ENCODE measurements around the gene NDST1.

The NDST1 gene

DNA sequence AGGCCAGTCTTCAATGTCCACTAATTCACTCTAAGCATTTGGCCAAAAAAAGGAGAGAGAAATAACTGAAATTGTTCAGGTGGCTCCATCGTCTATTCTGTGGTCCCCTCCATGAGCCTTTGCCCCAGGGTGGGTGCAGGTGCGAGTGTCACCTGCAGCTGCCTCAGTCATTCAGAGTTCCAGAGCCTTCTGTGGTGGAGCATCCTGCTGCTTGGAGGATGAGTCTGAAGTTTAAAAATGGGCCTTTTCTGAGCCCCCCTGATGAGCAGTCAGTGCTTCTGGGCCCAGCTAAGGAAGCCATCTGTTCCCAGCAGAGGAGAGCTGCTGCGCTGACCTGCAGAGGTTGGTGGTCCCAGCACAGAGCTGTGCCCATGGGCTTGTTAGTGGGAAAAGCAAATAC, 48.2 kb downstream of the NDST1 start:
- no peak overlapping the region for H3K4me3 ChIP-seq
- H3K27ac ChIP-seq, result no peak overlapping the region

DNA sequence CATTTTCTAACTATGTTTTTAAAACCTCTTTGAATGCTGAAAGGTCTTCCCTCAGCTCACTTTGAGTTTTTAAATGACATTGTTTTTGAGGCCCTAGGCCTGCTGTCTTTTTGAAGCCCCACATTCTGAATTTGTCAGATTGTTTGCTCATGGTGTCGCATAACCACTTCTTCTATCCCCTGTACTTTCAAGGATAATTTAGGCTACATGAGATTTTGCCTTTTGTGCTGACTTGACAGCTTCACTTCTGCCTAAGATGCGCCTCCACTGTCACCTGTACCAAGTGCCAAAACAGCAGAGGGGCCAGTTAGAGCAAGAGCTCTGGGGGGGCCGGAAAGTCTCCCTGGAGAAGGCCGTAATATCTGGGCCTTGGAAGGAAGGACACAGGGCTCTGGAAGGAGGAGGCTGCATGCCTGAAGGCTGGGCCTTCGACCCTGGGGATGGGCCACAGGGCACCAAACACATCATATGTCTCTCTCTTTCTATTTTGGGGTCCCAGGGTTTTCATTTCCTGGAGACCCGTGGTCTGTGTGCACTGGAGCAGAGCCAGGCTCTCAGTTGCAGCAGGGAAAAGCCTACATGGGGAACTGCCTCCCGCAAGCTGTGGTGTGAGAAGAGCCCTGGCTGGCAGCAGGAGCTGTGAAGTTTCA, 49.1 kb downstream of the NDST1 start:
- Histone ChIP-seq H3K4me3 (no peak overlapping the region), H3K27ac (peak overlapping the region in 1 of 21 experiments; percentile 25)

GRCh38 chr5:150557509-150557872, 49.6 kb downstream of the NDST1 start:
- Histone ChIP-seq H3K27ac (no peak overlapping the region), H3K4me3 (no peak overlapping the region)

DNA sequence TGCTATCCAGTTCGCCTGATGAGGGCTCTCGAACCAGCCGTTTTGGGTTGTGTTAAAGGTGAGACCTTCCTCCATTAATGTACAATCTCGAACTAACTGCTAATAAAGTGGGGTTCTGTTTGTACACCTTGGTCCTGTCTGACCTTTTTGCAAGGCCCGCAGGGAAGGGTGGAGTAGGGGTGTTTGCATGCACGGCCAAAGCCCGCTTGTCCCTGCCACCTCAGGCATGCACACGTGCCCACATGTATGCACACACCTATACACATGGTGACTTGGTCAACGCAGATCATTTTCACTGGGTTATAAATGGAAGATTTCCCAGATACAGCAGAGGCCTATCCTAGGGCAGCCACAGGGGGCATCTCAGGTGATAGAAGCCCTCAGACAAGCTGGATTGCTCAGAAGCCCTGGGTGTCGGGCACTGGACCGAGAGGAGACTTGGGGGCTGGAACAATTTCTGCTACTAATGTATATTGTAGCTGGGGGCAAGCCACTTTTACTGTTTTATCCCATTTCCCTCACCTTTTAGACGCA, 50.2 kb downstream of the NDST1 start:
- Histone ChIP-seq H3K27ac (no peak overlapping the region), H3K4me3 (no peak overlapping the region)

DNA sequence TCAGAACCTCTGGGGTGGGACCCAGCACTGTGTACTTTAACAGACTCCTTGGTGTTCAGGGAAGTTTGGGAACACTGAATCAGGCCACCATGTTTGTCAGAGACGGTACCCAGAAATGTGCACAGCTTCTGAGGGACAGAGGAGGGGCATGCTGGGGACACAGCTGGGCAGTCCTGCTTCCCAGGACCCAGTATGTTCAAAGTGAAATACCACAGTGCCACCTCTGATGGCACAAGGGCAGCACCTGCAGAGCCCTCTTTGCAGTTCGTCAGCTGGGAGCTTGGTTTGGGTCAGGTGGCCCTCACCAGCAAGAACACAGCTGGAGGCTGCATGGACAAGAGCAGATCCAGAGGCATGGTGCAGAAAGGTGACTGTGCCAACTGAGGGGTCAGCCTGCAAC, 51.2 kb downstream of the NDST1 start:
- no peak overlapping the region for H3K4me3 ChIP-seq
- H3K27ac ChIP-seq, result no peak overlapping the region

- Histone ChIP-seq H3K27ac (no peak overlapping the region), H3K4me3 (no peak overlapping the region)
These were observed 51.8 kb downstream of the NDST1 start for GRCh38 chr5:150559701-150560100.

DNA sequence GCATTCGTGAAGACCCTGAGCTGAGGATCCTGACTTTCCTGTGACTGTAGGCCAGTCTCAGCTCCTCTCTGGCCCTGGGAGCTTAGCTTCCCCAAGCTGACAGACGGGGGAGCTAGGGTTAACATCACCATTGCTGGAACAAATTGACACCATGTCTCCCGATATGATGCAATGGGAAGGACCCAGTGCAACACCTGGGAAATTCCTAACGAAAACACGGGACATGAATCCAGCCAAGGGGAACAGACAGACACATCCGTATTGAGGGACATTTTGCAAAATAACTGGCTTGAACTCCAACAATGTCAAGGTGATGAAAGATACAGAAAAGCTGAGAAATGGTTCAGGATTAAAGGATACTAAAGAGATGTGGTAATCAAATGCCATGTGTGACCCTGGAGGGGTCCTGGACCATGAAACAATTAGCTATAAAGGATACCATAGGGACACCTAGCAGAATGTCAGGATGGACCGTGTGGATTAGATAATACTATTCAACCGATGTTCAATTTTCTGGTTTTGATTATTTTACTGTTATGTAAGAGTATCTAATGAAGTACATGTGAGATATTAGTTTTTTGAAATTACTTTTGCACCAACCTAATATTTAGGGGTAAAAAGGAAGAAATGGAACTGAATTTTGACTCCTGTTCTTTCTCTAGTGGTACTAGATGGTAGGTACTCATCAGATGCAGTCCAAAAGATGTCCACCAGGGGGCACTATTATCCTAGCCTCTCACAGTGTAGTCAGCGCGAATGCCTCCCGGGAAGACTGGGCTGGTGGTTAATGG, 52.7 kb downstream of the NDST1 start:
- H3K27ac ChIP-seq, result no peak overlapping the region
- no peak overlapping the region for H3K4me3 ChIP-seq

- Histone ChIP-seq H3K4me3 (no peak overlapping the region), H3K27ac (no peak overlapping the region)
These were observed 53.2 kb downstream of the NDST1 start for GRCh38 chr5:150561192-150561512.

DNA sequence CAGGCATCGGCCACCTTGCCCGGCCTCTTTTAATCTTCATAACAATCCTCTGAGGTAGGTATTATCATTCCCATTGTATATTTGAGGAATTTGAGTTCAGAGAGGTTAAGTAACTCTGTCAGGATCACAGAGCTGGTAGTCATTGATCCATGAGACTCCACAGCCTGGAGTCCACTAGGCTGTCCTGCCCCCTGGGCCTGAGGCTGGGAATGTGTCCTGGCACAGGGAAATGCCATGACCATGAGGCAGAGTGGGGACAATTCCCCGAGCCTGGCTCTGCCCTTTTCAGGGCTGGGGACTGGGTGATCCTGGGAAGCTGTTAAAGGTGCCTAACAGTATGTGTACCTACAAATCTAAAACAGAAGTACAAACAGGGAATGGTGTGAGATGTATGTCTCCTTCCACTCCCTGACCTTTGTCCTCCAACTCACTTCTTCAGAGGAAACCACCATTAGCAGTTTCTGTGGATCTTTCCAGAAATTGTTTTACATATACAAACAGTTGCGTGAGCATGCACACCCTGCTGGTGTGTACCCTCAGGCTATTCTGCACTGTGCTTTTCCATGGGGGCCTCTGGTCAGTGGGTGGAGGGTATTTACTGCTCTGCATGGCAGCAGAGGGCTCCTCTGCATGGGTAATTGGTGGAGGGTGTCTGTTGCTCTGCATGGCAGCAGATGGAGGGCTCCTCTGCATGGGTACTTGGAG, 53.8 kb downstream of the NDST1 start:
- Histone ChIP-seq H3K4me3 (no peak overlapping the region), H3K27ac (no peak overlapping the region)

- no peak overlapping the region for H3K27ac ChIP-seq
- no peak overlapping the region for H3K4me3 ChIP-seq
These were observed 54.9 kb downstream of the NDST1 start for GRCh38 chr5:150562832-150563231.

- H3K4me3 ChIP-seq, result no peak overlapping the region
- H3K27ac ChIP-seq, result no peak overlapping the region
These were observed 57.9 kb downstream of the NDST1 start for GRCh38 chr5:150565868-150566267.

DNA sequence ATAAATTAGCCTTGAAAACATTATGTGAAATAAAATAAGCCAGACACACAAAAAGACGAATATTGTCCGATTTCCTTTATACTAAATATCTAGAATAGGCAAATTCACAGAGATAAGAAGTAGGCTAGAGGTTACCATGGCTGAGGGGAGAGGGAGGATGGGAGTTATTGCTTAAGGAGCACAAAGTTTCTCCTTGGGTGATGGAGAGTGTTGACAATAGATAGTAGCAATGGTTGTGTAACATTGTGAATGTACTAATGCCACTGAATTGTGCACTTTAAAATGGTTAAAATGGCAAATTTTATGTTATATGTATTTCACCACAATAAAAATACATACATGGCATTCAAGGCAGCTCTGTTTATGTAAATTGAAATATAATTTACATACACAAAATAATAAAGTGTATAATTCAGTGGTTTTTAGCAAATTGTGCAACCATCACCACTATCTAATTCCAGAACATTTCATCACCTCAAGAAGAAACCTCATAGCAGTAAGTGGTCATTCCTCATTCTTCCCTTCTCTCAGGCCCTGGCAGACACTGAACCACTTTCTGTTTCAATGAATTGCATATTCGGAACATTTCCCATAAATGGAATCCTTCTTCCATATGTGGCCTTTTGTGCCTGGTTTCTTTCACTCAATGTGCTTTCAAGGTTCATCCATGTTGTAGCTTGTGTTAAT, 59.2 kb downstream of the NDST1 start:
- H3K4me3 ChIP-seq, result no peak overlapping the region
- no peak overlapping the region for H3K27ac ChIP-seq

- H3K27ac ChIP-seq, result no peak overlapping the region
These were observed 60.7 kb downstream of the NDST1 start for GRCh38 chr5:150568663-150569062.

GRCh38 chr5:150570333-150570732, 62.4 kb downstream of the NDST1 start:
- H3K4me3 ChIP-seq, result no peak overlapping the region
- no peak overlapping the region for H3K27ac ChIP-seq

More at GRCh38 chr5:150568663-150569062, 60.7 kb downstream of the NDST1 start:
- H3K4me3 ChIP-seq, result no peak overlapping the region

GRCh38 chr5:150571836-150572235, 63.9 kb downstream of the NDST1 start:
- Histone ChIP-seq H3K27ac (no peak overlapping the region), H3K4me3 (no peak overlapping the region)

- H3K4me3 ChIP-seq, result no peak overlapping the region
- H3K27ac ChIP-seq, result no peak overlapping the region
These were observed 65.3 kb downstream of the NDST1 start for GRCh38 chr5:150573216-150573615.

GRCh38 chr5:150573867-150574817, 66.2 kb downstream of the NDST1 start:
- no peak overlapping the region for H3K4me3 ChIP-seq
- H3K27ac ChIP-seq, result no peak overlapping the region

DNA sequence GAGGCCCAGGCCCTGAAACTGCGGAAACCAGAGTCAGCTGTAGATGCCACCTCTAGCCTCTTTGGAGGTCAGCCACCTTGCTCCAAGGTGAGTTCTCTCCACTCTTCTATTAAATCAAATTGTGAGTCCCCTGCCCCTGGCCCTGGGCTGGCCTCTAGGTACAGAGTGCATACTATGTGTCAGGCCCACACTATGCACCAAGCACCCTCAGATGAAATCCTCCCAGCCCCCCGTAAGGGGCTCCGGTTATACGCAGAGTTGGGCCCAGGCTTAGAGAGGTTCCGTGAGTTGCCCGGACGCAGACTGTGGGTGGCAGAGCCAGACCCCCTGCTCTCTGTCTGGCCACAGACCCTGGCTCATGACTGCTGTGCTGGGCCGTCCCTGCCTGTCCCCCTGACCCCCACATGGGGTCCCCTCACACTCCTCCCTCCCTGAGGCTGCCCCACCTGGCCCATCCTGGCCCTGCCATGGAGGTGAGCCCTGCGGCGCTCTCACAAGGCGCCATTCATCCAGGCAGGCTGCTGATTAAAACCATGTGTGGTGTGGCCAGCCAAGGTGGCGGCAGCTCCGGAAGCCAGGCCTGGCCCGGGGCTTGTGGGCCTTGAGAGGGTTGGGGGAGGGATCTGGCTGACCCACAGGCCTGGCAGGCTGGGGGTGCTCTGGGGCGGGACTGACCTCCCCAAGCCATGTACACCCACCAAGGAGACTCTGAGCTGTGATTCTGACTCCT, 67.1 kb downstream of the NDST1 start:
- Histone ChIP-seq H3K4me3 (no peak overlapping the region), H3K27ac (no peak overlapping the region)

Measured in skin epidermis (tissue), 12 donors.